Effector memory CD8-positive, alpha-beta T cell (primary cell): ENCODE results near the gene SMARCA2.

Experiments used
- ATAC-seq: fragments of 150-1000 bp; cut with Tn5 transposase; replicated peaks from 2 replicates; pipeline ENCODE4 v1.10.0; 2021; ENCODE audit warnings: mild to moderate bottlenecking, moderate library complexity
- DNase-seq, 3 experiments: peaks; one replicate each; pipeline ENCODE4 v3.0.0; 2021
- H3K27ac Mint-ChIP-seq, 2 donors: one replicate each; pipeline ENCODE4 v1.8.0; 2022; ENCODE audit warnings: mild to moderate bottlenecking in 2 of 2, mixed read lengths in 2 of 2, moderate library complexity in 2 of 2
- H3K27me3 Mint-ChIP-seq, 2 donors: one replicate each; pipeline ENCODE4 v1.8.0; 2022; ENCODE audit warnings: mixed read lengths in 2 of 2
- H3K36me3 Mint-ChIP-seq: one replicate; pipeline ENCODE4 v1.8.0; 2022; ENCODE audit warnings: mild to moderate bottlenecking, moderate library complexity, mixed read lengths; ENCODE audit not compliant: insufficient read depth
- H3K4me1 Mint-ChIP-seq, 2 donors: one replicate each; pipeline ENCODE4 v1.8.0; 2022; ENCODE audit warnings: low read depth in 2 of 2, mixed read lengths in 2 of 2
- H3K4me3 Mint-ChIP-seq, 2 donors: one replicate each; pipeline ENCODE4 v1.8.0; 2022; ENCODE audit warnings: mild to moderate bottlenecking in 2 of 2, mixed read lengths in 2 of 2, moderate library complexity in 2 of 2
- H3K9me3 Mint-ChIP-seq, 2 donors: one replicate each; pipeline ENCODE4 v1.8.0; 2022; ENCODE audit warnings: mixed read lengths in 2 of 2

Gene SMARCA2

GRCh38 chr9:2216591-2216990, 201.4 kb downstream of the SMARCA2 start:
- no peaks in the 10 kb centered on the region for H3K9me3 Mint-ChIP-seq
- H3K4me1 Mint-ChIP-seq: no peaks in the 10 kb centered on the region
- H3K27ac Mint-ChIP-seq: no peak overlapping the region
- no peak for ATAC-seq
- DNase-seq: no peak
- H3K4me3 Mint-ChIP-seq: no peak overlapping the region
- no peaks in the 10 kb centered on the region for H3K36me3 Mint-ChIP-seq
- H3K27me3 Mint-ChIP-seq: no peaks in the 10 kb centered on the region

- no peaks in the 10 kb centered on the region for H3K9me3 Mint-ChIP-seq
- no peak for ATAC-seq
- no peaks in the 10 kb centered on the region for H3K27me3 Mint-ChIP-seq
Observed at GRCh38 chr9:2217540-2217939, 202.4 kb downstream of the SMARCA2 start.

GRCh38 chr9:2220036-2220435, 204.9 kb downstream of the SMARCA2 start:
- H3K27ac Mint-ChIP-seq: no peak overlapping the region
- H3K4me3 Mint-ChIP-seq: no peak overlapping the region
- DNase-seq (no peak), ATAC-seq (no peak)
- H3K4me1 Mint-ChIP-seq: no peaks in the 10 kb centered on the region
- H3K27me3 Mint-ChIP-seq: no peaks in the 10 kb centered on the region
- no peaks in the 10 kb centered on the region for H3K9me3 Mint-ChIP-seq
- no peaks in the 10 kb centered on the region for H3K36me3 Mint-ChIP-seq

More at GRCh38 chr9:2217540-2217939, 202.4 kb downstream of the SMARCA2 start:
- H3K4me3 Mint-ChIP-seq: no peak overlapping the region
- no peak for DNase-seq
- H3K4me1 Mint-ChIP-seq: no peaks in the 10 kb centered on the region
- no peak overlapping the region for H3K27ac Mint-ChIP-seq
- no peaks in the 10 kb centered on the region for H3K36me3 Mint-ChIP-seq

- ATAC-seq (no peak), DNase-seq (no peak)
- peaks cover 0 to 8% of the 10 kb centered on the region in 2 donors for H3K27me3 Mint-ChIP-seq
- no peaks in the 10 kb centered on the region for H3K9me3 Mint-ChIP-seq
- H3K27ac Mint-ChIP-seq: no peak overlapping the region
- no peaks in the 10 kb centered on the region for H3K36me3 Mint-ChIP-seq
- H3K4me1 Mint-ChIP-seq: no peaks in the 10 kb centered on the region
- H3K4me3 Mint-ChIP-seq: no peak overlapping the region
Observed at GRCh38 chr9:2227144-2227867, 212.2 kb downstream of the SMARCA2 start.

- DNase-seq (no peak), ATAC-seq (no peak)
- Mint-ChIP-seq H3K4me3 (no peak overlapping the region), H3K4me1 (no peaks in the 10 kb centered on the region), H3K9me3 (no peaks in the 10 kb centered on the region), H3K27me3 (peaks cover 0 to 8% of the 10 kb centered on the region in 2 donors), H3K27ac (no peak overlapping the region), H3K36me3 (no peaks in the 10 kb centered on the region)
Observed at GRCh38 chr9:2228132-2228531, 213.0 kb downstream of the SMARCA2 start.

- H3K4me3 Mint-ChIP-seq: no peak overlapping the region
- no peaks in the 10 kb centered on the region for H3K36me3 Mint-ChIP-seq
- H3K9me3 Mint-ChIP-seq: no peaks in the 10 kb centered on the region
- ATAC-seq: no peak
- DNase-seq: no peak
- H3K27me3 Mint-ChIP-seq: peaks cover 0 to 8% of the 10 kb centered on the region in 2 donors
- H3K27ac Mint-ChIP-seq: no peak overlapping the region
- no peaks in the 10 kb centered on the region for H3K4me1 Mint-ChIP-seq
Observed at GRCh38 chr9:2228641-2229040, 213.5 kb downstream of the SMARCA2 start.

GRCh38 chr9:2229109-2229721, 214.1 kb downstream of the SMARCA2 start:
- no peaks in the 10 kb centered on the region for H3K36me3 Mint-ChIP-seq
- no peak overlapping the region for H3K27ac Mint-ChIP-seq
- H3K4me1 Mint-ChIP-seq: no peaks in the 10 kb centered on the region
- H3K27me3 Mint-ChIP-seq: peaks cover 0 to 8% of the 10 kb centered on the region in 2 donors
- H3K4me3 Mint-ChIP-seq: no peak overlapping the region
- no peaks in the 10 kb centered on the region for H3K9me3 Mint-ChIP-seq
- no peak for DNase-seq
- ATAC-seq: no peak

GRCh38 chr9:2230362-2230761, 215.2 kb downstream of the SMARCA2 start:
- no peak overlapping the region for H3K27ac Mint-ChIP-seq
- H3K27me3 Mint-ChIP-seq: peaks cover 0 to 8% of the 10 kb centered on the region in 2 donors
- DNase-seq (no peak), ATAC-seq (no peak)
- no peak overlapping the region for H3K4me3 Mint-ChIP-seq
- H3K9me3 Mint-ChIP-seq: no peaks in the 10 kb centered on the region
- no peaks in the 10 kb centered on the region for H3K4me1 Mint-ChIP-seq
- no peaks in the 10 kb centered on the region for H3K36me3 Mint-ChIP-seq

GRCh38 chr9:2231101-2231500, 216.0 kb downstream of the SMARCA2 start:
- DNase-seq: no peak
- Mint-ChIP-seq H3K9me3 (no peaks in the 10 kb centered on the region), H3K4me1 (no peaks in the 10 kb centered on the region), H3K36me3 (no peaks in the 10 kb centered on the region), H3K27me3 (peaks cover 0 to 8% of the 10 kb centered on the region in 2 donors), H3K4me3 (no peak overlapping the region), H3K27ac (no peak overlapping the region)
- no peak for ATAC-seq

GRCh38 chr9:2231829-2232228, 216.7 kb downstream of the SMARCA2 start:
- DNase-seq (no peak), ATAC-seq (no peak)
- no peaks in the 10 kb centered on the region for H3K36me3 Mint-ChIP-seq
- peaks cover 0 to 2% of the 10 kb centered on the region in 2 donors for H3K27me3 Mint-ChIP-seq
- no peaks in the 10 kb centered on the region for H3K4me1 Mint-ChIP-seq
- H3K4me3 Mint-ChIP-seq: no peak overlapping the region
- peak overlapping the region in 1 of 2 donors; percentile 39 for H3K27ac Mint-ChIP-seq
- no peaks in the 10 kb centered on the region for H3K9me3 Mint-ChIP-seq

GRCh38 chr9:2233274-2233673, 218.1 kb downstream of the SMARCA2 start:
- Mint-ChIP-seq H3K27ac (no peak overlapping the region), H3K4me1 (no peaks in the 10 kb centered on the region), H3K9me3 (no peaks in the 10 kb centered on the region), H3K36me3 (no peaks in the 10 kb centered on the region), H3K4me3 (no peak overlapping the region), H3K27me3 (no peaks in the 10 kb centered on the region)
- ATAC-seq (no peak), DNase-seq (no peak)

GRCh38 chr9:2234371-2234893, 219.3 kb downstream of the SMARCA2 start:
- DNase-seq (no peak), ATAC-seq (no peak)
- peaks cover 0 to 5% of the 10 kb centered on the region in 2 donors for H3K27me3 Mint-ChIP-seq
- no peak overlapping the region for H3K4me3 Mint-ChIP-seq
- H3K4me1 Mint-ChIP-seq: no peaks in the 10 kb centered on the region
- H3K27ac Mint-ChIP-seq: no peak overlapping the region
- H3K9me3 Mint-ChIP-seq: no peaks in the 10 kb centered on the region
- no peaks in the 10 kb centered on the region for H3K36me3 Mint-ChIP-seq

- Mint-ChIP-seq H3K27ac (no peak overlapping the region), H3K9me3 (no peaks in the 10 kb centered on the region), H3K27me3 (peaks cover 0 to 5% of the 10 kb centered on the region in 2 donors), H3K4me3 (no peak overlapping the region), H3K36me3 (no peaks in the 10 kb centered on the region), H3K4me1 (no peaks in the 10 kb centered on the region)
- DNase-seq (no peak), ATAC-seq (no peak)
Observed at GRCh38 chr9:2235623-2236022, 220.5 kb downstream of the SMARCA2 start.

GRCh38 chr9:2236850-2237249, 221.7 kb downstream of the SMARCA2 start:
- H3K9me3 Mint-ChIP-seq: no peaks in the 10 kb centered on the region
- no peak overlapping the region for H3K4me3 Mint-ChIP-seq
- no peak for ATAC-seq
- peaks cover 7 to 10% of the 10 kb centered on the region in 2 donors for H3K27me3 Mint-ChIP-seq
- H3K4me1 Mint-ChIP-seq: peaks cover 1 to 5% of the 10 kb centered on the region in 2 donors
- H3K27ac Mint-ChIP-seq: no peak overlapping the region
- no peaks in the 10 kb centered on the region for H3K36me3 Mint-ChIP-seq
- no peak for DNase-seq
